Neuron (in vitro differentiated cells): ENCODE results near the gene FAM170B.

Experiments used
- H2AFZ ChIP-seq: one replicate; pipeline ENCODE4 v1.6.1; 2013; ENCODE audit warnings: low read depth, mild to moderate bottlenecking, inconsistent platforms, low read length, moderate library complexity
- H3K27me3 ChIP-seq: one replicate; pipeline ENCODE4 v1.6.1; 2013; ENCODE audit warnings: low read length; ENCODE audit not compliant: insufficient read depth
- H3K36me3 ChIP-seq: one replicate; pipeline ENCODE4 v1.6.1; 2013; ENCODE audit warnings: low read length; ENCODE audit not compliant: insufficient read depth
- H3K4me1 ChIP-seq: one replicate; pipeline ENCODE4 v1.6.1; 2013; ENCODE audit warnings: low read length; ENCODE audit not compliant: insufficient read depth
- H3K4me3 ChIP-seq: 2 replicates; pipeline ENCODE4 v1.5.1; 2013; ENCODE audit warnings: mild to moderate bottlenecking, low read length, moderate library complexity
- H3K9me3 ChIP-seq: one replicate; pipeline ENCODE4 v1.6.1; 2013; ENCODE audit warnings: low read length

The FAM170B gene

DNA sequence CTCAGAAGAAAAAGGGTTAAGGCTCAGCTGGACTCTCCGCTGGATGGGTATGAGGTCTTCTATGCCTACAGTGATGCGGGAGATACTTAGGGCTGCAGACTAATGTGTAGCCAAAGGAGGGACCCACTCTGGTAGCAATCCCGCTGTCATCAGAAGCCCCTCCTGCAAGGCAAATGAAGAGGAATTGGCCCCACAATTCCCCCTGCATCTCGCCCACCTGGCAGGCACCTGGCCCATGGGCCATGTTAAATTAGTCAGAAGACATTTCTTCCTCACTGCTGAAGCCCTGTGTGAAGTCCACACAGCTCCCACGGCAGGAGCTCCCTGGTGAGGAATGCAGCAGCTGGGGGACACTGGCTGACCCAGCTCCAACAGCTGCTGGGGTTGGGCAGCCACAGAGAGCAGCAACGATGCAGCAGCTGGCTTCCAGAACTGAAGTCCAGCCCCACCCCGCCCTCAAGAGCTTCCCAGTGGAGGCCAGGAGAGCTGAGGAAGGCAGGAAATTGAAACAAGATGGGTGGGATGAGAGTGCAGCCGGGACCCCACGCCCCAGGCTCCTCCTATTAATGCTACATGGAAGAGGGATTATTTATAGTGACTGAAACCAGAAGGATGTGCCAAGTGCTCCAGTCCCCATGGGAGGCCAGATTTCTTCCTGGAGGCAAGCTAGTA is 24.0 kb downstream of the FAM170B start:
- H3K36me3 ChIP-seq = no peaks in the 10 kb centered on the region
- H3K4me1 ChIP-seq = no peaks in the 10 kb centered on the region
- H3K9me3 ChIP-seq = no peaks in the 10 kb centered on the region
- H3K27me3 ChIP-seq = no peaks in the 10 kb centered on the region
- no peak overlapping the region for H3K4me3 ChIP-seq
- H2AFZ ChIP-seq = no peak overlapping the region

DNA sequence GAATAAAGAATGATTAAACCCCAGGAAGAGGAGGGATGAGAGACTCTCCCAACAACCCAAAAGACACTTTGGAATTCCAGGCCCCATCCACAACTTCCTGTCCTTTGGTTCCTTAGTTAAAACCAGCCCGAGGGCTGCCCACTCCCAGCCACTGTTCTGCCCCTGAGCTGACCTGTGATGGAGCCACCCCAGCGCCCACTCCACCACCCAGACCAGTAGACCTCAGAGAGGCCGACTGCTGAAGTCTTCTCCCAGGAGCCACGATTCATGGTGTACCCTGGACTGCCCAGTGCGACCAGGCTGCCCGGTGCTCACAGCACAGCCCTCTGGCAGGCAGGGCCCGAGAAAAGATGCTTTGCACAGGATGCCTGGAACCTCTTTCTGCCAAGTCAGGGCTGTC is 25.2 kb downstream of the FAM170B start:
- H2AFZ ChIP-seq = no peak overlapping the region
- no peaks in the 10 kb centered on the region for H3K4me1 ChIP-seq
- no peaks in the 10 kb centered on the region for H3K9me3 ChIP-seq
- no peaks in the 10 kb centered on the region for H3K36me3 ChIP-seq
- no peaks in the 10 kb centered on the region for H3K27me3 ChIP-seq
- H3K4me3 ChIP-seq = no peak overlapping the region

DNA sequence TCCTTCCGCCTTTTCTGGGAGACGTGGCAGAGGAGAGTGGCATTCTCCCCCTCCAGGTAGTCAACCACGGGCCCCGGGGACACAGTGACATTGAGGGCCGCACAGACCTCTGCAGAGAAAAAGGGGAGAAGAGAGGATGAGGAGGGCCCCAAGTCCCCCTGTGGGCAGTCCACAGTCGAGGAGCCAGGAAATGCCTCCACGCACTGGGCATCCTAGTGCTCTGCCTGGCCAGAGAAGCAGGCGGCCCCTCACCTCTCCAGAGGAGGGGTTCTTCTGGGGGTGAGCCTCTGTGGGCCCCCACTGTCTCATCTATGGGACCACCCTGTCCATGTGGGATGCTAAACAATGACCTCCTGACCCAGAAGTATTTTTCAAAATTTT is 25.9 kb downstream of the FAM170B start:
- Histone ChIP-seq H3K36me3 (no peaks in the 10 kb centered on the region), H3K27me3 (no peaks in the 10 kb centered on the region), H3K4me1 (no peaks in the 10 kb centered on the region), H2AFZ (no peak overlapping the region), H3K9me3 (no peaks in the 10 kb centered on the region), H3K4me3 (no peak overlapping the region)

DNA sequence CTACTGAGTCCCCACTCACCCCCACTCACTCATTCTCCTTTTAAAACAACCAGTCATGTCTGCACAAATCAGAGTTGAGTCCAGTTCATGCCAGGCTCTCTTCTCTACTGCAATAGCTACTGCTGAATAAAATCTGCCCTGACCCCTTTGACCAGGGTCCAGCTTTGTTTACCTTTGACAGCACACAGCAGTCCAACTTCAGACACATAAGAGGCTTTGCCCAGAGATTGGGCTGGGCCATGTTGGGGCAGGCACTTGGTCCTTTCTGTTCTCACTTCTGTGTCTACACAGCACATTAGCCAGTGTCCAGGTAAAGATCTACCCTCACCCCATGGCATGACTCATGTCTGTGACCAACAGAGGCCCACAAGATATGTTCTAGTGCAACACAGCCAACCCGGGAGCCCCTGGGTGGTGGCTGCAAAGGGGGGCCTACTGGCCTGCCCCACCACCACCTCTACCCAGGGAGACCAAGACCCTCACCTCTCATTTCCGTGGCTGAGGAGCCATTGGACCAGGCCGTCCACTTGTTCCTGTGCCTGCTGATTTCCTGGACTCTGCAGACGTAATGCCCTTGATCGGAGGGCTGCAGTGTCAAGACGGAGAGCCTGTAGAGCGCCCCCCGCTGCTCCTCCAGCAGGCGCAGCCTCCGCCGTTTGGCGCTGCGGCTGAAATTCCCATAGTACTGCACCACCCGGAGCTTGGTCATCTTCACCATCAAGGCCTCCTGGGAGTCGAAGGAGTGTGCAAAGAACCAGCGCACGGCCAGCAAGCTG is 26.5 kb downstream of the FAM170B start:
- Histone ChIP-seq H3K9me3 (no peaks in the 10 kb centered on the region), H3K27me3 (no peaks in the 10 kb centered on the region), H2AFZ (no peak overlapping the region), H3K4me3 (no peak overlapping the region), H3K4me1 (no peaks in the 10 kb centered on the region), H3K36me3 (no peaks in the 10 kb centered on the region)

DNA sequence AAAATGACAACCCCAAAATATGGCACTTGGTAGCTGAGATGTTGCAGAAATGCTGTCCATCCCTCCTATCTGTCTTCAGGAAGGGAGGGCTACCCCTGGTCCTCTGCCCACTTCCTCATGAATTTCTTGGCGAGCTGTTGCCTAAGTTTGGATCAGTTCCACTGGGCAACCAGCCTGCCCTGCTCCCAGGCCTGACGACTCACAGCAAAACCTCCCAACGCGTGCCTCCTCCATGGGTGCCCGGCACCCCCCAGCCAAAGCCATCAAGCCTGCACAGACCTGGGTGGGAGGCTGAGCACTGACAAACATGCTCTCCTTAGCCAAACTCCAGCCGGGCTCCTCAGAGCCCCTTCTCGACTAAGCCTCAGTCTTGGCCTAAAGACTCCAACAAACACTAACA is 27.4 kb downstream of the FAM170B start:
- Histone ChIP-seq H3K4me1 (no peaks in the 10 kb centered on the region), H3K4me3 (no peak overlapping the region), H3K27me3 (no peaks in the 10 kb centered on the region), H2AFZ (no peak overlapping the region), H3K36me3 (no peaks in the 10 kb centered on the region), H3K9me3 (no peaks in the 10 kb centered on the region)

DNA sequence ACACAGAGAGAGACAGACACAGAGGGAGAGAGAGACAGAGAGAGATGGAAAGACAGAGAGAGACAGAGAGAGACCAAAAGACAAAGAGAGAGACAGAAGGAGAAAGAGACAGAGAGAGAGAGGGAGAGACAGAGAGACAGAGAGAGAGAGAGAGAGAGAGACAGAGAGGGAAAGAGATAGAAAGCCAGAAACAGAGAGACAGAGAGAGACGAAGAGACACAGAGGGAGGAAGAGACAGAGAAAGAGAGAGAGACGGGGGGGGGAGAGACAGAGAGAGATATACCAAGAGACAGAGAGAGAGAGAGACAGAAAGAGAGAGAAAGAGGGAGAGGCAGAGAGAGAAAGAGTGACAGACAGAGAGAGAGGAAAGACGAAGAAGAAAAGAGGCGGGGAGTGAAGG is 28.7 kb downstream of the FAM170B start:
- Histone ChIP-seq H3K36me3 (no peaks in the 10 kb centered on the region), H2AFZ (no peak overlapping the region), H3K4me1 (no peaks in the 10 kb centered on the region), H3K4me3 (no peak overlapping the region), H3K9me3 (no peaks in the 10 kb centered on the region), H3K27me3 (no peaks in the 10 kb centered on the region)

DNA sequence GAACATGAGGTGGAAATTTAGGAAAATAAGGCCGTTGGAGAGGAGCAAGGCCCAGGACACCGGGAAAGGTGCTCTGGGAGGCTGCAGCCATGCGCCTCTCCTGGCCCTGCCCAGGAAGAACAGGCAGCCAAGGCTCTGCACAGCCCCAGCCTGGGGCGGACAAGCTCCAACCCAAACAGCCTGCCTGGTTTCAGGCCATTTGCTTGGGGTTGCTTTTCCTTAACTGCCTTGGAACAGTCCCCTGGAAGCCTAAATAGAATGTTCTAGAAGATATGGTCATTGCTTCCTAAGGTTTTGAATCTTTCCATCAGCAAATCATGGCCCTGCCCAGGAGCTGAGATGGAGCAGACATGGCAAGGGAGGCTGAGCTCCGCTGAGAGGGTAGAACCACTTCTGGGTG is 29.5 kb downstream of the FAM170B start:
- Histone ChIP-seq H3K27me3 (no peaks in the 10 kb centered on the region), H3K4me1 (no peaks in the 10 kb centered on the region), H3K9me3 (no peaks in the 10 kb centered on the region), H3K36me3 (no peaks in the 10 kb centered on the region), H3K4me3 (no peak overlapping the region), H2AFZ (no peak overlapping the region)

DNA sequence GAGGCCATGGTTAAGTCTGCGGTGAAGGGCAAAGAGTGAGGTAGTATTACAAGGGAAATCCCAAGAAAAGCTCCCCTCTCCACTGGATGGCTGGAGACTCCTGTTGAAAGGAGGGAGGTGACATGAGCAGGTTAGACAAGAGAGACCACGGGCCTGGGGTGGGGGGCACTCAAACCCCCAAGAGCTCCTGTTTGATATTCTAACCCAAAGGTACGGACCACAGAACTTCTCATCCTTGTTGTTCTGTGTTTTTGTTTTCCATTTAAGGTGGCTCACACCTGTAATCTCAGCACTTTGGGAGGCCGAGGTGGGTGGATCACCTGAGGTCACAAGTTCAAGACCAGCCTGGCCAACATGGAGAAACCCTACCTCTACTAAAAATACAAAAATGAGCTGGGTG is 30.1 kb downstream of the FAM170B start:
- H2AFZ ChIP-seq = no peak overlapping the region
- H3K27me3 ChIP-seq = no peaks in the 10 kb centered on the region
- H3K4me3 ChIP-seq = no peak overlapping the region
- no peaks in the 10 kb centered on the region for H3K9me3 ChIP-seq
- no peaks in the 10 kb centered on the region for H3K4me1 ChIP-seq
- H3K36me3 ChIP-seq = no peaks in the 10 kb centered on the region

DNA sequence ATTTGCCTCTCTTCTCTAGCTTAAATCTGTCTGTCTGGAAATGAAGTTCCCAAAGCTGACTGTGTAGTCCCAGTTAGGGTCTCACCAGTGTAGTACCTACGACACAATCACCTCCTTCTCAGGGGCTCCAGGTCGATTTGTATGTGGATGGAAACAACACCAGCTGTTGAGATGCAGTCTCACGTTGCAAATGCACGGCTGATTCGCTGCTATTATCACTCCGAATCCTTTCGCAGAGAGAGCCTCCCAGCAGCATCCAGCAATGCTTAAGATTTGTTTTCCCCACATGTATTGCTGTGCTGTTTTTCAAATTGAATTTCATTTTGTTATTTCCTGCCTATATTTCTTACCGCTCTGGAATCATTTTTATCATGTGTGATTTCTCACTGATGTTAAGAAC is 34.8 kb downstream of the FAM170B start:
- no peaks in the 10 kb centered on the region for H3K27me3 ChIP-seq
- no peaks in the 10 kb centered on the region for H3K9me3 ChIP-seq
- no peaks in the 10 kb centered on the region for H3K36me3 ChIP-seq
- no peak overlapping the region for H2AFZ ChIP-seq
- no peak overlapping the region for H3K4me3 ChIP-seq
- H3K4me1 ChIP-seq = peaks cover 20% of the 10 kb centered on the region

DNA sequence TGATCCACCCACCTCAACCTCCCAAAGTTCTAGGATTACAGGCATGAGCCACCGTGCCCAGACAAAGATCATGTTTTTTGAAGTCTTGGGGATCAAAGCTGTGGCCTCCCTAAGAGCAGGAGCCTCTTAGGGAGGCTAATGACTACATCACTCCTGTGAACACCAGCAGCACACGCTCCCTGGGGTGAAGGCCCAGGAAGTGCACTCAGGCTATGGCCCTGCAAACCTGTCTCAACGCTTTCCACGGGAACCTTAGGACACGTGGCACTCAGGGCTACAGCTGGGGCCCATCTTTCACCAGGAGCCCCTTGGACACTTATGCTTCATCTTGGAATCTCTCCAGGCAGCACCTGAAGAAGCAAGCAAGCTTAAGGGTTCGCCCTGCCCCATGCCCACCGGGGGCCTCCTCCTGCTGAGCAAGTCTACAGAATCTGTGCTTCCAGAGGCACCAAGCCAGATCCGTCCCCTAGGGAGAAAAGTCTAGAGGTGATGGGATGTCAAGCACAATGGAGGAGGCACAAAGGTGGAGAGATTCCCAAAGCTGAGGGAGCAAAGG is 36.9 kb downstream of the FAM170B start:
- Histone ChIP-seq H3K9me3 (no peaks in the 10 kb centered on the region), H3K4me3 (no peak overlapping the region), H2AFZ (no peak overlapping the region), H3K4me1 (peaks cover 22% of the 10 kb centered on the region), H3K27me3 (no peaks in the 10 kb centered on the region), H3K36me3 (no peaks in the 10 kb centered on the region)

DNA sequence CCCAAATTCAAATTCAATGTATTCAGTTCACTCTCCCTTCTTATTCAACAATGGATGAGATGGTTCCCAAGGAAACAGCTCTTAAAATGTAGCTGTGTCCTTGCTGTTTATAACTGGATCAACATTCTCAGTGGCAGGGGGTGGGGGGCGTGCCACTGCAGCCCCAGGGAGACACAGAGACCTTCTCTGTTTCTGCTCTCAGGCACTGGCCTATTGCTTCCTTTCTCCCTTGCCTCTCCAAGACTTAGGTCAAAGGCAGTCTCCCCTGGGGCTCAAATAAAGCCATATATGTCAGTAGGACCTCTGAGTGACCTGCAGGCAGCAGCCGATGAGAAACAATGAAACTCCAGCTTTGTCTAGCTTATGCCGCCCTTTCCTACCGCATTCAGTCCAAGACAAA is 39.2 kb downstream of the FAM170B start:
- H3K9me3 ChIP-seq = no peaks in the 10 kb centered on the region
- no peak overlapping the region for H2AFZ ChIP-seq
- peaks cover 22% of the 10 kb centered on the region for H3K4me1 ChIP-seq
- no peak overlapping the region for H3K4me3 ChIP-seq
- H3K36me3 ChIP-seq = no peaks in the 10 kb centered on the region
- no peaks in the 10 kb centered on the region for H3K27me3 ChIP-seq

DNA sequence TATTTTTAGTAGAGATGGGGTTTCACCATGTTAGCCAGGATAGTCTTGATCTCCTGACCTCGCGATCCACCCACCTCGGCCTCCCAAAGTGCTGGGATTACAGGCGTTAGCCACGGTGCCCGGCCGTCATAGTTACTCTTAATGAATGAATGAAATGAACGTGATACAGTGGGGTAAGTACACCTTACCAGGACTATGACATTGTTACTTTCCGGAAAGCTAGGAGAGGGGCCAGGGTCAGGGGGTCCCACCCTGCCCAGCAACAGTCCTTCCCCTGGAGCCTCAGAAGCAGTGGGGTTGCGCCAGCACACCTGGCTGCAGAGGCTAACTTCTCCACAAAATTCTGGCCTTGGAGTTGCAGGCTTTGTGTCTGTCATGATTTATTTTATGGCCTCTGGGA is 39.9 kb downstream of the FAM170B start:
- Histone ChIP-seq H3K9me3 (no peaks in the 10 kb centered on the region), H3K4me3 (no peak overlapping the region), H3K27me3 (no peaks in the 10 kb centered on the region), H2AFZ (no peak overlapping the region), H3K36me3 (no peaks in the 10 kb centered on the region), H3K4me1 (peaks cover 22% of the 10 kb centered on the region)

DNA sequence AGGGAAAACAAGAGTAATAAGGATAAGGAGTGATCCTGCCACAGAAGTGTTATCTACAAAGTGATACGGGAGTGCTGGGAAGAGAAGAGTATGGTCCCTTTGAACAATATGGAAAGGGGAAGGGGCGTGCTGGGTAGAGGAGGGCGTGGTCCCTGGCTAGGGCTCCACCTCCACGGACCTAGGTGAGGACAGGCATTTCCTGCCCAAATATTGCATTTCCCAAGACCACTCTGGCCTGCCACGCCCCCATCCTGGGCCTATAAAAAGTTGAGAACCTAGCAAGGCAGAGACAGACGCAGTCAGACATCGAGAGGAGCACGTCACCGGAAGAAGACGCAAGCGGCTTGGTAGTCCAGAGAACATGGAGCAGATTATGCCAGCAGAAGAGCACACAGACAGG is 41.3 kb downstream of the FAM170B start:
- no peaks in the 10 kb centered on the region for H3K36me3 ChIP-seq
- peaks cover 22% of the 10 kb centered on the region for H3K4me1 ChIP-seq
- no peak overlapping the region for H3K4me3 ChIP-seq
- no peaks in the 10 kb centered on the region for H3K27me3 ChIP-seq
- no peaks in the 10 kb centered on the region for H3K9me3 ChIP-seq
- no peak overlapping the region for H2AFZ ChIP-seq
